NT2/D1 (cell line): ENCODE results near the gene PDE4C.

Experiments
- SUZ12 ChIP-seq: IDR thresholded peaks from 2 replicates; pipeline ENCODE4 v1.6.1; 2011; ENCODE audit not compliant: insufficient read length, insufficient read depth; ENCODE audit errors: extremely low read depth
- YY1 ChIP-seq: IDR thresholded peaks from 2 replicates; pipeline ENCODE4 v1.6.1; 2011; ENCODE audit not compliant: insufficient read length, insufficient read depth
- ZNF274 ChIP-seq: IDR thresholded peaks from 2 replicates; pipeline ENCODE4 v1.6.1; 2011; ENCODE audit warnings: mild to moderate bottlenecking, low read depth, low read length

DNA sequence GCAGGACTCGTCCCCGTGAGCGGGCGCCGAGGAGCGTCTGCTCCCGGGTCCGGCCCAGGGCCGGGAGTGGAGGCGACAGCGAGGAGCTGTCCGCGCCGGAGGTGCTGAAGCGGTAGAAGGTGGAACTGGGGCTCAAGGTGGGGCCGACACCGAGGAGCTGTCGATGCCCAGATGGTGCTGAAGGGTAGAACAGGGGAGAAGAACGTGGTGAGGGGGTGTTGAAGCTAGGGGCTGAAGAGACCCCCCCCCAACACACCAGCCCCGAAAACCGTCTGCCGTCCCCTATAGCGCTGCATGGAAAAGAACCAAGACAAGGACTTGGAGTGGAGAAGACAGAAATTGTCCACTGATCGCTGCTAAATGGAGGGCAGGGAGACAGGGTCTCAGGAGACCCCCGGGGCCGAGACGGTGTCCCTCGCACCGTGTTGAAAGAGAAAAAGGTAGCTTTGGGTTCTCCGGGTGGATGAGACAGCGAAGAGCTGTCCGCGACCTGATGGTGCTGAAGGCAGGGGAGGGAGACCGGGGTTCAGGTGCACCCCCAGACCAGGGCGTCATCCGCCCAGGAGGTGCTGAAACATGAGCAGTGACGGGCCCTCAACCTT lies 7.1 kb upstream of the PDE4C start:
- TF ChIP-seq SUZ12 (no peak), YY1 (no peak), ZNF274 (no peak)
